ENCODE measurements around the gene ZMAT5. TPM values are rescaled to one million over a fixed set of nuclear protein-coding genes. Genes with fewer than 3 reads are reported as not detected.
A peak's percentile ranks its signal among the peaks of the same experiment; 100 is the strongest.

The ZMAT5 gene
- total and polyA plus RNA-seq, 9 of the 15 experiments (the other 6 are each of a cell fraction or from before 2014, with no cell fraction given) = 2.0 to 25.2 (median 11.9) TPM

DNA sequence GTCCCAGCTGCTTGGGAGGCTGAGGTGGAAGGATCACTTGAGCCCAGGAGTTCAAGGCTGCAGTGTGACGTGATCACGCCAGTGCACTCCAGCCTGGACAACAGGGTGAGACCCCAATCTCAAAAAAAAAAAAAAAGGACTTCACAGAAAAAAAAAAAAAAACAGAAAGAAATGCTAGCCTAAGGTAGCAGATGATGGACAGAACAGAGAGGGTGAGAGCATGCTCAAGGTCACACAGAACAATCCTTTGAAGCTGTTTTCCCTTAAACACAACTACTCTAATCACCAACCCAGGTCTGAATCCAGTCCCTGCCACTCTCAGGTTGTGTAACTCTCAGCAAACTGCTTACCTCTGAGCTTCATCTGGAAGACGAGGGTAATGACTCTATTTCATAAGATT lies 9.7 kb downstream of the ZMAT5 start:
- H3K9ac ChIP-seq (ENCODE audit: insufficient read depth in 1 of 2, low read depth in 2 of 2, low read length in 2 of 2) = no peak overlapping the region
- in situ Hi-C loops (cut with MboI) = no loop called here
- H3K9me3 ChIP-seq (replicated peaks; ENCODE audit: control insufficient read depth, insufficient read depth, low read depth, low read length) = no peaks in the 10 kb centered on the region
- no peaks in the 10 kb centered on the region for H3K36me3 ChIP-seq (ENCODE audit: control insufficient read depth, insufficient read depth, low read length)
- ATAC-seq (no peak), DNase-seq (ENCODE audit: extremely low read depth in 1 of 4, low spot score in 3 of 4) (no peak), FAIRE-seq (no peak)
- TF ChIP-seq ZFP36 (IDR thresholded peaks at IDR 0.05; ENCODE audit: low read depth, low read length, partially characterized antibody) (peak; percentile 52), OTX1 (CRISPR knock-in tag; IDR thresholded peaks at IDR 0.05) (no peak), RBM25 (IDR thresholded peaks at IDR 0.05; ENCODE audit: low read depth, low read length, severe bottlenecking) (peak; percentile 50)
- TF ChIP-seq, protein P1, sequence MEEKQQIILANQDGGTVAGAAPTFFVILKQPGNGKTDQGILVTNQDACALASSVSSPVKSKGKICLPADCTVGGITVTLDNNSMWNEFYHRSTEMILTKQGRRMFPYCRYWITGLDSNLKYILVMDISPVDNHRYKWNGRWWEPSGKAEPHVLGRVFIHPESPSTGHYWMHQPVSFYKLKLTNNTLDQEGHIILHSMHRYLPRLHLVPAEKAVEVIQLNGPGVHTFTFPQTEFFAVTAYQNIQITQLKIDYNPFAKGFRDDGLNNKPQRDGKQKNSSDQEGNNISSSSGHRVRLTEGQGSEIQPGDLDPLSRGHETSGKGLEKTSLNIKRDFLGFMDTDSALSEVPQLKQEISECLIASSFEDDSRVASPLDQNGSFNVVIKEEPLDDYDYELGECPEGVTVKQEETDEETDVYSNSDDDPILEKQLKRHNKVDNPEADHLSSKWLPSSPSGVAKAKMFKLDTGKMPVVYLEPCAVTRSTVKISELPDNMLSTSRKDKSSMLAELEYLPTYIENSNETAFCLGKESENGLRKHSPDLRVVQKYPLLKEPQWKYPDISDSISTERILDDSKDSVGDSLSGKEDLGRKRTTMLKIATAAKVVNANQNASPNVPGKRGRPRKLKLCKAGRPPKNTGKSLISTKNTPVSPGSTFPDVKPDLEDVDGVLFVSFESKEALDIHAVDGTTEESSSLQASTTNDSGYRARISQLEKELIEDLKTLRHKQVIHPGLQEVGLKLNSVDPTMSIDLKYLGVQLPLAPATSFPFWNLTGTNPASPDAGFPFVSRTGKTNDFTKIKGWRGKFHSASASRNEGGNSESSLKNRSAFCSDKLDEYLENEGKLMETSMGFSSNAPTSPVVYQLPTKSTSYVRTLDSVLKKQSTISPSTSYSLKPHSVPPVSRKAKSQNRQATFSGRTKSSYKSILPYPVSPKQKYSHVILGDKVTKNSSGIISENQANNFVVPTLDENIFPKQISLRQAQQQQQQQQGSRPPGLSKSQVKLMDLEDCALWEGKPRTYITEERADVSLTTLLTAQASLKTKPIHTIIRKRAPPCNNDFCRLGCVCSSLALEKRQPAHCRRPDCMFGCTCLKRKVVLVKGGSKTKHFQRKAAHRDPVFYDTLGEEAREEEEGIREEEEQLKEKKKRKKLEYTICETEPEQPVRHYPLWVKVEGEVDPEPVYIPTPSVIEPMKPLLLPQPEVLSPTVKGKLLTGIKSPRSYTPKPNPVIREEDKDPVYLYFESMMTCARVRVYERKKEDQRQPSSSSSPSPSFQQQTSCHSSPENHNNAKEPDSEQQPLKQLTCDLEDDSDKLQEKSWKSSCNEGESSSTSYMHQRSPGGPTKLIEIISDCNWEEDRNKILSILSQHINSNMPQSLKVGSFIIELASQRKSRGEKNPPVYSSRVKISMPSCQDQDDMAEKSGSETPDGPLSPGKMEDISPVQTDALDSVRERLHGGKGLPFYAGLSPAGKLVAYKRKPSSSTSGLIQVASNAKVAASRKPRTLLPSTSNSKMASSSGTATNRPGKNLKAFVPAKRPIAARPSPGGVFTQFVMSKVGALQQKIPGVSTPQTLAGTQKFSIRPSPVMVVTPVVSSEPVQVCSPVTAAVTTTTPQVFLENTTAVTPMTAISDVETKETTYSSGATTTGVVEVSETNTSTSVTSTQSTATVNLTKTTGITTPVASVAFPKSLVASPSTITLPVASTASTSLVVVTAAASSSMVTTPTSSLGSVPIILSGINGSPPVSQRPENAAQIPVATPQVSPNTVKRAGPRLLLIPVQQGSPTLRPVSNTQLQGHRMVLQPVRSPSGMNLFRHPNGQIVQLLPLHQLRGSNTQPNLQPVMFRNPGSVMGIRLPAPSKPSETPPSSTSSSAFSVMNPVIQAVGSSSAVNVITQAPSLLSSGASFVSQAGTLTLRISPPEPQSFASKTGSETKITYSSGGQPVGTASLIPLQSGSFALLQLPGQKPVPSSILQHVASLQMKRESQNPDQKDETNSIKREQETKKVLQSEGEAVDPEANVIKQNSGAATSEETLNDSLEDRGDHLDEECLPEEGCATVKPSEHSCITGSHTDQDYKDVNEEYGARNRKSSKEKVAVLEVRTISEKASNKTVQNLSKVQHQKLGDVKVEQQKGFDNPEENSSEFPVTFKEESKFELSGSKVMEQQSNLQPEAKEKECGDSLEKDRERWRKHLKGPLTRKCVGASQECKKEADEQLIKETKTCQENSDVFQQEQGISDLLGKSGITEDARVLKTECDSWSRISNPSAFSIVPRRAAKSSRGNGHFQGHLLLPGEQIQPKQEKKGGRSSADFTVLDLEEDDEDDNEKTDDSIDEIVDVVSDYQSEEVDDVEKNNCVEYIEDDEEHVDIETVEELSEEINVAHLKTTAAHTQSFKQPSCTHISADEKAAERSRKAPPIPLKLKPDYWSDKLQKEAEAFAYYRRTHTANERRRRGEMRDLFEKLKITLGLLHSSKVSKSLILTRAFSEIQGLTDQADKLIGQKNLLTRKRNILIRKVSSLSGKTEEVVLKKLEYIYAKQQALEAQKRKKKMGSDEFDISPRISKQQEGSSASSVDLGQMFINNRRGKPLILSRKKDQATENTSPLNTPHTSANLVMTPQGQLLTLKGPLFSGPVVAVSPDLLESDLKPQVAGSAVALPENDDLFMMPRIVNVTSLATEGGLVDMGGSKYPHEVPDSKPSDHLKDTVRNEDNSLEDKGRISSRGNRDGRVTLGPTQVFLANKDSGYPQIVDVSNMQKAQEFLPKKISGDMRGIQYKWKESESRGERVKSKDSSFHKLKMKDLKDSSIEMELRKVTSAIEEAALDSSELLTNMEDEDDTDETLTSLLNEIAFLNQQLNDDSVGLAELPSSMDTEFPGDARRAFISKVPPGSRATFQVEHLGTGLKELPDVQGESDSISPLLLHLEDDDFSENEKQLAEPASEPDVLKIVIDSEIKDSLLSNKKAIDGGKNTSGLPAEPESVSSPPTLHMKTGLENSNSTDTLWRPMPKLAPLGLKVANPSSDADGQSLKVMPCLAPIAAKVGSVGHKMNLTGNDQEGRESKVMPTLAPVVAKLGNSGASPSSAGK (IDR thresholded peaks at IDR 0.05) = no peak
- H3K27ac ChIP-seq (ENCODE audit: extremely low read depth, low read depth, low read length) = no peak overlapping the region
- H4K20me1 ChIP-seq (replicated peaks; ENCODE audit: control insufficient read depth, insufficient read depth, low read length) = no peaks in the 10 kb centered on the region
- no peaks in the 10 kb centered on the region for H3K27me3 ChIP-seq (ENCODE audit: control insufficient read depth in 2 of 2, insufficient read depth in 2 of 2, low read length in 2 of 2)
- H3K9me1 ChIP-seq (ENCODE audit: control insufficient read depth, insufficient read depth, low read length) = no peaks in the 10 kb centered on the region
- ChIA-PET CTCF (ENCODE audit: low intra/inter-chr PET ratio) (no interaction called here), POLR2A (interaction anchor here (0.8 to 0.9 kb wide), 2 partner anchors 9 to 19 kb away, joined by 4 read pairs; no protein-coding TSS in a partner anchor)
- WGBS (ENCODE audit: insufficient coverage, low coverage, missing lambda C conversion rate) = 73% methylated on average over 1 of the region's 3 CpGs
- no peak overlapping the region for H2AFZ ChIP-seq (ENCODE audit: low read depth, low read length)
- no peak overlapping the region for H3K4me2 ChIP-seq (ENCODE audit: insufficient read depth, low read length)
- H3K79me2 ChIP-seq (ENCODE audit: control insufficient read depth, insufficient read depth, low read length) = no peaks in the 10 kb centered on the region
- intact Hi-C loops (cut with micrococcal nuclease) = no loop called here
- H3K4me3 ChIP-seq = no peak overlapping the region
- no peaks in the 10 kb centered on the region; a peak in 1 of 5 replicates for H3K4me1 ChIP-seq (replicated peaks in 1 of 2; ENCODE audit: control insufficient read depth in 2 of 2, insufficient read depth in 2 of 2, low read length in 2 of 2)
- BruUV-seq (replicated peaks) = no TSS peak
